ENCODE data around the gene DNAJB11.

DNA sequence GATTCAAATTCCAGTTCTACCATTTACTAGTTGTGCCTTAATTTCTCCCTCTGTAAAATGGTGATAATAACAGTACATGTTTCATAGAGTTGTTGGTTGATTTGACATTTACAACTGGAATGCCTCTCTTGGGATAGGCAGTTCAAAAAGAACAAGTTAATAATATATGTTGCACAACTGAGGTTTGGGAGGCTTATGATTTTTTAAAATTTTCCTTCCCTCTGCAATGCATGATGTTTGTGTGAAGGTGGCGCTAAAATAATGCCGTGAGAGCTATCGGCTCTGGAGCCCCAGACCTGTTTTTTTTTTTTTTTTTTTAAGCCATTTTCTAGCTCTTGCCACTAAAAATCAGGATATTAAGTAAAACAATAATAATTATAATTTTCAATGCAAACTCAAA is 18.6 kb downstream of the DNAJB11 start:
- TF ChIP-seq, protein P1, sequence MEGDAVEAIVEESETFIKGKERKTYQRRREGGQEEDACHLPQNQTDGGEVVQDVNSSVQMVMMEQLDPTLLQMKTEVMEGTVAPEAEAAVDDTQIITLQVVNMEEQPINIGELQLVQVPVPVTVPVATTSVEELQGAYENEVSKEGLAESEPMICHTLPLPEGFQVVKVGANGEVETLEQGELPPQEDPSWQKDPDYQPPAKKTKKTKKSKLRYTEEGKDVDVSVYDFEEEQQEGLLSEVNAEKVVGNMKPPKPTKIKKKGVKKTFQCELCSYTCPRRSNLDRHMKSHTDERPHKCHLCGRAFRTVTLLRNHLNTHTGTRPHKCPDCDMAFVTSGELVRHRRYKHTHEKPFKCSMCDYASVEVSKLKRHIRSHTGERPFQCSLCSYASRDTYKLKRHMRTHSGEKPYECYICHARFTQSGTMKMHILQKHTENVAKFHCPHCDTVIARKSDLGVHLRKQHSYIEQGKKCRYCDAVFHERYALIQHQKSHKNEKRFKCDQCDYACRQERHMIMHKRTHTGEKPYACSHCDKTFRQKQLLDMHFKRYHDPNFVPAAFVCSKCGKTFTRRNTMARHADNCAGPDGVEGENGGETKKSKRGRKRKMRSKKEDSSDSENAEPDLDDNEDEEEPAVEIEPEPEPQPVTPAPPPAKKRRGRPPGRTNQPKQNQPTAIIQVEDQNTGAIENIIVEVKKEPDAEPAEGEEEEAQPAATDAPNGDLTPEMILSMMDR (IDR thresholded peaks at IDR 0.05) = no peak
- no peak for TF ChIP-seq POLR2A (IDR thresholded peaks at IDR 0.05)

All from breast epithelium (tissue), 3 donors.